Activated CD8-positive, alpha-beta memory T cell treated with anti-CD3 and anti-CD28 coated beads, Interleukin-2, amount 50 U/mL, for 4 hours (primary cell): ENCODE measurements around the gene SH3RF3.
"Not testable (repeated sequence)": the region's sequence is repeated elsewhere in the genome, so short reads cannot be mapped to it uniquely, and the experiment has no call there.

Experiments used
- DNase-seq: peaks from one replicate; pipeline ENCODE4 v3.0.0-alpha.2; 2020

Gene SH3RF3

DNA sequence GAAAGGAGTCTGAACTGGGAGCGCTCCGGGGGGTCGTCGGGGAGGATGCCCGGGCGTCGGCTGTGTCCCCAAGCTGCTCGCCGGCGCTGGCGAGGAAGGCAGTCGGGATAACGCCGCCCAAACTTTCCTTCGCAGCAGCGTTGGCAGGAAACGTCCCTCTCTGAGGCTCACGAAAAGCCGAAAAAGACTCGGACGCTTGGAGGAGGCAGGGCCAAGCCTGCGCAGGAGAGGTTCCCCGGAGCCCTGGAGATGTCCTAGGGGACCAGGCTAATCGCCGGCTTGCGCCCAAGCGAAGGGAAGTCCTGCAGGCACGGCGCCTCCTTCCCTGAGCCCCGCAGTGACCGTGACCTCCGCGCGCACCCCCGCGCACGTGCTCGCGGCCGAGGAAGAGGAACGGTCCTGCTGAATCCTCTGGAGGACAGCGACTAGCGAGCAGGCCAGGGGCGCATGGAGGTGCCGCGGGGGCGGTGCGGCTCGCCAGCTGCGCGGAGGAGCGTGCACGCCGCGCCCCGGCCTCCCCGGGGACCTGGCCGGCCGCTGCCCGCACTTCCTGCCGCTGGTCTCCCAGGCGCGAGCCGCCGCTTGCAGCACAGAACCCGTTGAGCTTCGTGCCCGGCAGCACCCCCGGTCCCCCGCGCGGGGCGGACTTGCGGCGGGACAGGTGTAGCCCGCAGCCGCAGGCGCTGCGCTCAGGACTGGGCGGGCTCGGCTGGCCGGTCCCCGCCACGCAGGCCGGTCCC lies at the start of gene SH3RF3:
TSS of gene SH3RF3 (plus strand) at position 590 of the 740 bp plus-strand sequence.
- DNase-seq: peak; percentile 26

DNA sequence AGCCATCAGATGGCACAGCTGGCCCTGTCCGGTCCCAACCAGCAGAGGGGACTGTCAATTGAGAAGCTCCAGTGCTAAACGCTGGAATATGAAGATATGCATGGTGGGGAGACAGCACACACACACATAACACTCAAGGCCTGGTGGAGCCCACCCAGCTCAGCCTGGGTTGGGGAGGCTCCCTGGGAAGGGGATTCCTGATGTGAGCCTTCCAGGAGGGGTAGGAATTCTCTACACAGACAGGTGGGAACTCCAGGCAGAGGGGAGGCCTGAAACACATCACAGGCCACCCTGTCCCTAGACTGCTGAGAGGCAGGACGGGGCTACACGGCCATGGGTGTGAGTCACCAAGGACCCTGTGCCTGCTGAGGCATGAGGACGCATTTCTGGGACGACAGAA lies 49.4 kb upstream of the SH3RF3 start:
- DNase-seq: no peak

DNA sequence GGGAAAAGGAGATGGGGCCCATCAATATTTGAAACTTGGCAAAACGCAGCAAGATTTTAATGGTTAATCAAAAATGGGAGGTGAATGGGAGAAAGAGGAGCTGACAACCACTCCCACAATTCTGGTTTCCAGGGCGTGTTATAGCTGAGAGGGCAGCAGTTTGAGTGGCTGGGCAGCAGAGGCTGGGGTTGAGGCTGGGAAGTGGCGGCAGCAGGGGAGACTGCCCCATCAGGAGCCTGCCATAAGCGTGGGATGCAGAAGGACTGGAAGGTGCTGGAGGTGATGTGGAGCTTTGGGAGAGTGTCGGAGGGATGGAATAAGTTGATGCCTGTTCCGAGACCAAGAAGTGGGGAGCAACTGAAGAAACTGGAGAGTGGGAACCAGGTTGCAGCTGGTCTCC lies 48.9 kb upstream of the SH3RF3 start:
- no peak for DNase-seq

DNA sequence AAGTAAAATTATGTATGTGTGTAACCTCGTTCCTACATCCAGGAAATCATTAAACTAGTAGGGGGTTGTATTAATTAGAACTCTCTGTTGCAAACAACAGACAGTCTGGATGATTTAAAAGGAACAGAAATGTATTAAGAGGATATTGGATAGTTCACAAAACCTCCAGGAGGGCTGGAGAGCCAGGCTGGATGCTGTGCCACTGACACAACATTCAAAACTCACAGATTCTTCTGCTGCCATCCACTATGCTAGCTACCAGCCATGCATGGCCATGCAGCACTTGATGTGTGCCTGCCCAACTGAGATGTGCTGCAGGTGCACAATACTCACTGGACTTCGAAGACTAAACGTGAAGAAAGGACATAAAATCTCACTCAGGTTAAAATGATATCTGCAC lies 48.2 kb upstream of the SH3RF3 start:
- no peak for DNase-seq

DNA sequence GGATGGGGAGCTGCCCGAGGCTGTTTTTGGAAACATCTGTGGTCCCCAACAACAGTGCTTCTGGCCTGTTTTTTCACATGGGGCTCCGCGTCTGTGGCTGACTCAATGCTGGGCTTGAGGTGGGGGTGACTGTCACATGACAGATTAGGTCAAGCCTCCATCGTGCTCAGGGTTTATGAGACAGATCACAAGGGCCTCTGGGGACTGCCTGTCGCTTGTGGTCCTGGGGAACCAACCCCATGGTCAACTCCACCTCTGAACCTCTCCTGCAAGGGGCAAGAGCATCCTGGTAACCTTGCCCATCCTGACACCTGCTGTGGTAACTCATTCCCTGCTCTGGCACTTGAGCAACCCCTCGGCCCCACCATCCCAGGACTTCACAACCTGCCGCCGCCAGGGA lies 47.6 kb upstream of the SH3RF3 start:
- DNase-seq: no peak

GRCh38 chr2:109083771-109084170 lies 45.2 kb upstream of the SH3RF3 start:
- DNase-seq: no peak

DNA sequence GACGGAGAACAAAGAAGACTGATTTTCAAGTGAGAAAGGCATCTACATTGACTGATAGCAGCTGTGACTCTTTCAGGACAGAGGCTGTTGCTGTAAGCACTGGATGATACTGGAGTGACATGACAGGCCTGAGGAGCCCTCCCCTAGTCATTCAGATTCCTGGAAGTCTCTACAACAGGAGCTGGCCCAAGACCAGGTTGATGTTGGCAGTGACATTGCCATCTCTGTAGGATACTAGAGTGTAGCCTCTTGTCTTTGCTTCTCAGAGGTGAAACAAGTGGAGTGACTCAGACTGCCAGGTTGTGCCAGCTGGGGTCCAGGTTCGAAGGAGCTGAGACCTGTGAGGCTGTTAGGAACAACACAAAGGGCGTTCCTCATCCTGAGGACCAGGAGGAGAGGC lies 44.7 kb upstream of the SH3RF3 start:
- DNase-seq: no peak

GRCh38 chr2:109085912-109086742 lies 42.9 kb upstream of the SH3RF3 start:
- DNase-seq: no peak

DNA sequence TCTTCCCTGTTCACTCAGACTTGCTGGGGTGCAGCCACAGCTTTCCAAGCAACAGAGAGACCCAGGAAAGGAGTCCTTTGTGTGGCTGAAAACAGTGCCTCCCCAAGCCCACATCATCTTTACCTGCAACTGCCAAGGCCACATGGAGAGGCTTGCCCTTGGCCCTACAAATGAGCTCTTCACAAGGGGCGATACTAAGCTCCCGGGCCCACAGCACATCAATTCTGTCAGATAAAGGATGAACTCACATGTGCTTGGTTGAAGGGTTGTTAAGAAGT lies 42.3 kb upstream of the SH3RF3 start:
- no peak for DNase-seq

DNA sequence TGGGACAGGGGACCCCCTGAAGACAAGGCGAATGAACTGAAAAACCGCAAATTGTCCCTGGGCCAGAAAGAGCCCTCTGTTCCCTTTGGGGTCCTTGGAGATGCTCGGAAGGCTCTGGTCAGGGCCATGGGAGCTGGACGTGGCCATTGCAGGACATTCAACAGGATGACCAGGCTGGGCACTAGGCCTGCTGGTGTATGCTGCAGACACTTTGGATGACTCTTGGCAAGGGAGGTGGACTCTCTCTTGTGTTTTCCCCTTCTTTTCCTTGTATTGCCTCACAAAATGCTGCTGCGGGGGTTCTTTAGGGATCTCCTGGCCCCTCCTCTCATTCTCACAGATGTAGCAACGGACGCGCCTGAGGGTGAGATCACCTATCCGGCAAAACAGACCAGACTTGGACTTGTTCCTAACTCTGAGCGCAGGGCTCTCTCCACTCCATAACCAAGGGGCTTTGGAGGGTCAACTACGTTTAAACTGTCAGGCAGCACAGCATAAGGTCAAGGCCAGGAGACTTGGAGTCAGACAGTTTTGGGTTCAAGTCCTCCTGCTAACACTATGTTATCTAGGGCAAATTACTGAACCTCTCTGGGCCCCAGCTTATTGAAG lies 41.8 kb upstream of the SH3RF3 start:
- no peak for DNase-seq

DNA sequence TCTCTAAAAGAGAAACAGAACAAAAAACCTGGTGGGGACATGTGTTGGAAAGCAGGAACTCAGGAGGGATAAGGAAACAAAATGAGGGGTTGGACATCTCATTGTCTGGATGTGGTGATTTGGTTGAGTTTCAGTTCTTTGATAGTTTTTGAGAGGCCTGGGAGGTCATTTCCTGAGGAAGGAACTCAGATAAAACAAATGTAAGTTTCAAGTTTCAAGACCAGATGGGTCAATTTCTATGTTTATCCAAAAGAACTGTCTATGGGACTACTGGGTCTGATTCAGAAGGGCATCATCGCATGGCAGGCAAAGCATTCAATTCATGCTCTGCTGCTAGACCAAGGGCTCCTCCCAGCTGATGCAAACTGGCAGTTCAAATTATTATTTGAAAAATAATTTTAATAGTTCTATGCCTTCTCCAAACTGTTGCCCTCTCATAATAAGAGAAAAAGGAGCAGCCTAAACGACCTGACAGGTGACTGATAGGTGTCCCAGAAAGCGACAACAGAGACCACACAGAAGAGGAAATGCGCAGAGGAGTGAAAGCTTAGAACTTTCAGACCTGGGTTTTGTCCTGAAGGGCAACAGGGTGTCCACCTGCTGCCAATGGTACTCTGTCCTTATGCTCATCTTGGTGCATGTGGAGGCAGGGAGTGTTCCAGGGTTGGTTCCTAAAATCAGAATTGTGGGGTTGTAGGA lies 39.3 kb upstream of the SH3RF3 start:
- no peak for DNase-seq

DNA sequence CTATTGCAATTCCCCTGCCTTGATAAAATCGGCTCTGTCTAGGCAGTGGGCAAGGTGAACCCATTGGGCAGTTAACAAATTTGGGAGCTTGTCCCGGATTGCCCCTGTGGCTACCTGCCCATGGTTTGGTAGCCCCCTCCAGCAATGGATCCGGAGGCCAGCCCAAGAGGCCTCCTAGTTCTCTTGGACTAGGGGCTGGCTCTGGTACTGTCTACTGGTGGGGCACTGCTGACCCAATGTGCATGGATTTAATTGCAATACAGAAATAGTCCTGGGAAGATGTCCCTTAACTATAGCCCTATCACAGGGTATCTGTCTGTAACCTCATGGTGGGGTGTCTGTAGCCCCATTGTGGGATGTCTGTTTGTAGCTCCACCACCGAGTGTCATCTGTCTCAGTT lies 37.5 kb upstream of the SH3RF3 start:
- DNase-seq: no peak

GRCh38 chr2:109094144-109094543 lies 34.9 kb upstream of the SH3RF3 start:
- no peak for DNase-seq

DNA sequence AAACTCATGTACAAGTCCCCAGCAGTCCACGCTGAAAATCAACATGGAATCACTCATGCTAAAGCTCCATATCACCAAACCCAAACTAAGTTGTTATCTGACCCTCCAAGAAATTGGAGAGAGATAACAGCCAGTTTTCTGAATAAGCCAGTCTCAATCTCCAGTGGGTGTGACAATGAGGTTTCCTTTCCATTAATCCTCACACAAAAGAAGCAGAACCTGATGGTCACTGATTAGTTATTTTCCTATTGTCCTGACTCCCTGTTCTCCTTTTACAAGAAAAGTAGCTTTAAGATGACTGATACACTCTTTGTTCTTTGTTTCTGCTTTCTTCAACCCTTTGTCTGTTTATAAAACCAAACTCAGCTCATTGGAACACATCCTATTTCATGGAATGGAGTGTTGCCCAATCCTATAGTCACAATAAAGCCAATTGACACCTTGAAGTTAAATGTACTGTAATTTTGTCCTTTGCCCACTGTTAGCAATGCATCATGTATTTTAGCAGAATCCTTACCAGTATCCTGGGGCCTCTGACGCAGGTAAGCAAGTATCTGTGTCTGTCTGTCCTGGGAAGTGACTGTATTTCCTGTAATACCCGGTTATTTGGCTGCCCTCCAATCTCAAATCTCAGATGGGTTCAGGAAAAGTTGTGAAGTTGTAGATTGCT lies 30.6 kb upstream of the SH3RF3 start:
- DNase-seq: no peak

DNA sequence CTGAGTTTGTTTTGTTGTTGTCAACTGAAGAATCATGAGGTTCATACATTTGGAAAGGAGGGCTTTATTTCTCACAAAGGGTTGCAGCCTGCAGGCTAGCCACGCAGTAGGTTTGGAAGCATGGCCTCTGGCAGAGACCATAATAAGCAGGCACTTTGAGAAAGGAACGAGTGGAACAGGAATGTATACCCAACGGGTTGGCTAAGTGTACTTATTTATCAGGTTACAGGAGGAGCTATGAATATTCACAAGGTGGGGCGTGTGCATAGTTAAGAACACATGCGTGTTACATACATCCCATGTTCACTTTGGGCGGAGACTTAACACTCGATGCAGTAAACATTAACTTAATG lies 30.1 kb upstream of the SH3RF3 start:
- DNase-seq: no peak

GRCh38 chr2:109102588-109103233 lies 26.3 kb upstream of the SH3RF3 start:
- no peak for DNase-seq

- no peak for DNase-seq
These were observed 23.9 kb upstream of the SH3RF3 start for GRCh38 chr2:109105113-109105512.

GRCh38 chr2:109108740-109109139 lies 20.3 kb upstream of the SH3RF3 start:
- no peak for DNase-seq

DNA sequence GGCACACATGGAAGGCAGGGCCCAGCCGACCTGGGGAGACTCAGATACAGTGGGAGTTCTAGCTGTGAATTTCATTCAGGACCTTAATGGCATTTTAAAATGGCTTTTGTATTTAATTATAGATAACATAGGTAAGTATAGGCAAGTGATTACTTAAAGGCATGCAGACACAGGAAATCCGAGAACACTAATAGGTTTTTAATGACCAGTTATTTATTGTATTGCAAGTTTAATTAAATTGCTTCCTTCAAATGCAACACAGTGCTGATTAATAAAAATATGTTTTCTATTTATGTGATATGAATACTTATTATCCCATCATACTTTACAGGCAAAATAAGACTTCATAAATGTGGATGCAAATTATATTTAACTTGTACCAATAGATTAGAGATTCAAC lies 19.7 kb upstream of the SH3RF3 start:
- no peak for DNase-seq

DNA sequence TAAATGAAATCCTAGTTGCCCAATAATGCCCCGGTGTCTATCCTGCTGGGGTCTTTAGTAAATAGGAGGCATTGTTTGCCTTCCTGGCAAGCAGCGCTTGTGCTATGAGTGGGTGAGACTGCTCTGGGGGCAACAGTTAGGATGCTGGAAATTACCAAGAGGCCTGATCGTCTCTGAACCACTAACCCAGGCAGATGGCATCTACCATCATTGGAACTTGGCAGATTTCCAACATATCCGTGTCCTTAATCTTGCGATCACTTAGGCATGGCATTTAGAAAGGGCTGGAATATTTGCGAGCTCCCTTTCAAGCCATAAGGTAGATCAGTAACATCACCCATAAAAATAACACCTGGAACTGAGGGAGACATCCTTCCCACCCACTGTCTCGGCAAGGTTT lies 18.8 kb upstream of the SH3RF3 start:
- no peak for DNase-seq

GRCh38 chr2:109117181-109117580 lies 11.8 kb upstream of the SH3RF3 start:
- not testable (repeated sequence) for DNase-seq

DNA sequence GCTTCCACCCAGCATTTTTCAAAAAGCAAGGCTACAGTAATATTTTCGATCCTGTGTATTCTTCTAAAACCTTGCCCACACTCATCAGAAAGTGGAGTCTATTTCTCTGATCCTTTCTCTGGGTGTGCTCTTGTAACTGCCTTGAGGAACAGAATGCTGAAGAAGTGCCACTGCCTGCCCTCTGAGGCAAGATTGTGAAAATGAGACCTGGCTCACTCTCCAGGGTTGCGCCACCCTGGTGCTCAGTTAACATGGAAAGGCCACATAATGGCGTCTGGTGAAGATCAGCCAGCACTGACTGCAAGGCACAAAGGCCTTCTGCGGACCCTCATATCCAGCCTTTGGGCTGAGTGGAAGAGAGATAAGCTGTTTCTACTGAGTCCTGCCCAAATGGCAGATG lies 11.2 kb upstream of the SH3RF3 start:
- DNase-seq: no peak

DNA sequence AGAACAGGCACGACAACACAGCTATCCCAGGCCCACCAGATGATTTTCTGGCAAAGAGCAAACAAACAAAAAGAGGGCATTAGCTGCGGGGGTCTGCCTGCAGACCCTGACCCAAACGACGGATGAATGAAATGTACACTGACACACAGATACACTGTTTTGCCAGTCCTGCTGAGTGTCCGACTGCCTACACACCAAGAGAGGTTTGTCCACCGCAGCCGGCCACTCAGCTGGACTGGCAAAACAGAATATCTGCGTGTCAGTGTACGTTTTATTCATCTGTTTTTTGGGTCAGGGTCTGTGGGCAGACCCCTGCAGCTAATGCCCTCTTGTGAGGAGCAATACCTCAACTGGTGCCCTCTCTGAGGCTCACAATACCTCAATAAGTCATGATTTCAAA lies 10.7 kb upstream of the SH3RF3 start:
- no peak for DNase-seq
